ENCODE results near the gene CPEB1.

- no peak for TF ChIP-seq POLR2A (IDR thresholded peaks at IDR 0.05; ENCODE audit: low read depth, low read length)
- TF ChIP-seq POLR2AphosphoS5 (IDR thresholded peaks at IDR 0.05; ENCODE audit: low read depth, low read length), result no peak
- no peak for TF ChIP-seq TAF1 (IDR thresholded peaks at IDR 0.05; ENCODE audit: borderline replicate concordance, low read depth, low read length)
Observed at GRCh38 chr15:82670699-82671098, 23.5 kb upstream of the CPEB1 start.

All from GM12892 (cell line).